HG02623 (cell line): Measurements from ENCODE around the gene TSPY1.
"Not testable (repeated sequence)": the region's sequence is repeated elsewhere in the genome, so short reads cannot be mapped to it uniquely, and the experiment has no call there.

Source experiments
- ATAC-seq: cut with Tn5 transposase; IDR thresholded peaks from one replicate; pipeline ENCODE4 v1.9.1; 2021; ENCODE audit warnings: moderate library complexity; ENCODE audit not compliant: unreplicated experiment

TSPY1 gene

GRCh38 chrY:9466655-9467054 is at the start of gene TSPY1:
Gene TSPY1 (plus strand): TSS chrY:9466955. CDS start chrY:9467001, 46 bp downstream.
- ATAC-seq, result not testable (repeated sequence)

GRCh38 chrY:9486967-9487366 is 20.2 kb downstream of the TSPY1 start, which contains the start of gene TSPY9:
Gene TSPY9 (plus strand): TSS chrY:9487267. CDS start chrY:9487313, 46 bp downstream.
- not testable (repeated sequence) for ATAC-seq

- not testable (repeated sequence) for ATAC-seq
Measured at GRCh38 chrY:9504396-9504795, 37.6 kb downstream of the TSPY1 start.

GRCh38 chrY:9516287-9516686 is 49.5 kb downstream of the TSPY1 start:
- not testable (repeated sequence) for ATAC-seq
